Activated CD4-positive, alpha-beta T cell treated with anti-CD3 and anti-CD28 coated beads, Interleukin-2, amount 50 U/mL, for 48 hours (primary cell): Measurements from ENCODE around the gene ADD2.

Experiments
- DNase-seq, 2 experiments: peaks; one replicate each; pipeline ENCODE4 v3.0.0-alpha.2; 2020

The ADD2 gene

GRCh38 chr2:70719231-70719630 lies 48.8 kb downstream of the ADD2 start:
- DNase-seq: no peak

- no peak for DNase-seq
Measured at GRCh38 chr2:70718736-70719135, 49.3 kb downstream of the ADD2 start.

- no peak for DNase-seq
Measured at GRCh38 chr2:70718241-70718640, 49.8 kb downstream of the ADD2 start.

DNA sequence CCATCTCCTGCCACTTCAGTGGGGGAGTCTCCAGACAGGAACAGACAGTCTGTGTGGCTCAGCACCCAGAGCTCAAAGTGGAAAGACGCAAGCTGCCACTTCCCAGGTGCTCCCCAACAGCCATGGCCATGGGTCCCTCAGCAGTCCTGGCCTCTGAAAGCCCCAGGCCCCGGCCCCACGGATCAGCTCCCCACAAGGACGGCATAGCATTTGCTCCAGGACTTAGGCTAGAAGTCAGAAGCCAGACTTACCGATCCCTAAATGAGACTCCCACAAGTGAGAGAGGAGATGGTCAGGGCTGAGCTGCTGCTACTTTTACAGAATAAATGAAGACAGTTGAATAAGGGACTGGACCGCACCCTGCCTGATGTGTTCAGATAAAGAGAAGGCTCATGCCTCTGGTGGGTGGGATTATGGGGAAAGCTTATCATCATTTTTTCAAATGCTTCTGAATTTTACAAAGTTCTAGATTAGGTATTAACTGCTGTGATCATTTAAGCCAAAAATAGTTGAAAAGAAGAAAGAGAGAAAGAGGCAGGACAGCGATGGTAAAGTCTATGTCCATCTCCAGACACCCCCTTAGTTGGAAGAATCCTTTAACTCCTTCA lies 50.5 kb downstream of the ADD2 start:
- no peak for DNase-seq

GRCh38 chr2:70716951-70717350 lies 51.0 kb downstream of the ADD2 start:
- DNase-seq: no peak

GRCh38 chr2:70716131-70716743 lies 51.8 kb downstream of the ADD2 start:
- DNase-seq: no peak

DNA sequence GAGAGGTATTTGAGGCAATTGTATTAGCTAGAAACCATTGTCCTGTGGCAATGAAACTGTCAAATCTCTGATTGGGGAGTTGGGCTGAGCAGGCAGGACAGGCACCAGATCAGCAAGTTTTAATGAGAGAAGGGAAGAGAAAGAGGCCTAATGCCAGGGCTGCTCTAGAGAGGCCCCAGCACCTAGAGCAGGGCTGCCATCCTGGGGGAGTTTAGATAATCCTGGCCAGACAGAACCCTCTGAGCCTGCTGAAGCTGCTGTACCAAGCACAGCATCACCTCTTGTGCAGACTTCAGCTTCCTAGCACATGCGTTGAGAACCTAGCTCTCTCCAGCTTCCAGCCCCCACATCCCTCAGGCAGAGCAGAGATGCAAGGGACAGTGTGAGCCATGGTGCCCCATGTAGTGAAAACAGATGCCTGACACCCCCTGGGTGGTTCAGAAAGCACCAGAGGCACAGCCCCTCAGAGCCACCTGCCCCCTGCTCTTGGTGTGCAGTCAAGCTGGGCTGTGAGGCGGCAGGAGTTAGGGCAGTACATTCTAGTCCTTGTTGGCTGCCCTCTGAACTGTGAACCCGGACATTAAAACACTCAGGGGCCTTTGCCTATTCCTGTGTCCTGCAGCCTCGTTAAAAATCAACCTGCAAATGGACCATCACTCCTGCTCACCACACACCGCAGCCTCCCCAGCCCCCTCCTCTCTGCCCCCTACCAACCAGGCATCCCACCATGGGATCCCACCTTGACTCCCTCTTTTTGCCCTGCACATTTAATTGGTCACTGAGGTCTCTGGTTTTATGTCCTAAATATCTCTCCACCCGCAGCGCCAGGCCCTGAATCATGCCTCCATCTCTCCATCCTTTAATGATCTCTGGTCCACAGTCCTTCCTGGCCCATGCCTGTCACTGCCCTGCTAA lies 52.7 kb downstream of the ADD2 start:
- no peak for DNase-seq

DNA sequence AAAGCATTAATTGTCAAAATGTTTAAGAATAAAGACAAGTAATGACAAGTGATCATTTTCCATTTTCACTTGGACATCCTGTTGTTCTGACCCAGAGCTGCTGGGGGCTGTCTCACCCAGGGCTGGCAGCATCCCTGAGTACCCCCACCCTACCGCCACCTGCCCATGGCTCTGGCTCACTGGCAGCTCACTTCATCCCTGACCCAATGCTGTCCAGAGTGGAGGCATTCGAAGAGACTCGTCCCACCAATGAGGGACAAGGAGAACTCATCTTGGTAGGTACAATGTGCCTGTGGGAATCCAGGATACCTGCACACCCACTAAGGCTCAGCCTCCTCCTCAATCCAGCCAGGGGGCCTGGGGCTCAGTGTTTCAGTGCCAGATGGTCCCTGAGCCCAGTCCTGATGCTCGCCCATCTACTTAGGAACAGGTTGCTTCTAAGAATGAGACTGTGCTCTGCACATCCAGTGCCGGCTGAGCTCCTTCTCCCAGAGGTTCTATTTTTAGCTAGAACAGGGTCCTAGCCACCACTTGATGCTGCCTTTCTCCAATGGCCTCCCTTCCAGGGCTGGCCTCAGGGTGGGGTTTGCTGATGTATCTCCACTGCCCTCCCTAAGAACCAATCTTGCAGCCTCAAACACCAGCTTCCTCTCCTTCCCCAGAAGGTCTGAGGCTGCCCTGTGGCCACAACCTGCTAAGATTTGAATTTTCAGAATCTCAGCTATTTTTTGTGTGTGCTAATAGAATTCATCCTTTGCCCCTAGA lies 53.7 kb downstream of the ADD2 start:
- no peak for DNase-seq

DNA sequence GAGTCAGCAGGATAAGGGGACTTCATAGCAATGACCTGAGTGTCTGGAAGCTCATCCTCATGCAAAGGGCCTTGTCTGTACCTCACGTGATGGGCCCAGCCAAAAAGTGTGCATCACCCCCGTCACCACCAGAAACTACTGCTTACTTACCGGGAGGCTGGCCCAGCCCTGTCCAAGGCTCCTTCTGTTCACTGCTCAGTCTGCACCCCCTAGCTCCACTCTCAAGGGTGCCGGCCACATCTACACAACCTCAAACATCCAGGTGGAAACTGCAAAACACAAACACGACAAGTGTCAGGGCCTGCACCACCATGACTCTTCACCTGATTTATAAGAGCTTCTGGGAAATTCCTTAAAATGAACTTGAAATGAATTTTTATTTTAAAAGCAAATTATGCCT lies 55.1 kb downstream of the ADD2 start:
- DNase-seq: no peak

DNA sequence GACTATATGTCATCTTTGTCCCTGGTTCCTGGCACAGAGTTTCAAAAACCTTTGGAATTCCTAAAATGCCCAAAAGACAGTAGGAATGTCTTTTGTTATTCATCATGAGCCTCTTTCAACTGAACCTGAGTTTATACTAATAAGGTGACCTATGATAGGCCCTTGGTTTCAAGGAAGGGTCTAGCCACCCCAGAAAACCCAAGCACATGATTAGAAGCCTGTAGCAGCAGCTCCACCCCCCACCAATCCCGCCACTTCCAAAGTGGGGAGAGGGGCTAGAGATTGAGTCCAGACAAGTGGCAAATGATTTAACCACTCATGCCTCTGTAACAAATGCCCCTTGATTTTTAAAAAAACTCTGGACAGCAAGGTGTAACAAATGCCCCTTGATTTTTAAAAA lies 56.8 kb downstream of the ADD2 start:
- DNase-seq: no peak

GRCh38 chr2:70710038-70710690 lies 57.8 kb downstream of the ADD2 start:
- DNase-seq: no peak

DNA sequence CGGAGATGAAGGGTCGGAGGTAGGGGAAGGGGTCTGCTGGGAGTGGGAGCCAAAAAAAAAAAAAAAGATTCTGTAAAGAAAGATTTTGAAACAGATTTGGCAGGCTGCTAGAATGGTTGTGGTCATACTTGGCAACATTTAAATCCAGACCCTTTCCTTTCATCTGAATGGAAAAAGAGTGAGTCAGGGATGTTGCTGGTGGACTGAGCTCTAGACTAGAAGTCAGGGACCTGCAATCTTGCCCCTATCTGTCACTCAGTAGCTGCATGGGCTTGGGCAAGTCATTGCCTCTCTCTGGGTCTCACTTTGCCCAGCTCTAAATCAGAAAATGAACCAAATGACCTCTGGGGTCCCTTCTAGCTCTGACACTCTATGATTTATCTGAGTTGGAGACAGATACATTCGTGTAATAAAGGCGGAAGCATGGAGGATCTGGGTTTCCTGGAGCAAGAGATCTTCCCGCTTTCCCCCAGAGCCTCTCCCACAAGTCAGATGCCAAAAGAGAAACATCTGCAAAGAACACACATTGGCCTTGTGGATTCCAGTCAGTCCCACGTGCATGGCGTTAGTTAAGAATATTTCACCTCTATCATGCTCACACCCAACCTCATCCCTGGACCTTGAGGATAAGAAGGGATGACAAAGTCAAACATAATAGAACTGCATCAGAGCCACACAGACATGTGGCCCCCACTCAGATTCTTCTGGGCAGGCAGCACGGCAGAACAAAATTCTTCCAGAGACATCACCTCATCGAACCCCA lies 58.5 kb downstream of the ADD2 start:
- DNase-seq: no peak

DNA sequence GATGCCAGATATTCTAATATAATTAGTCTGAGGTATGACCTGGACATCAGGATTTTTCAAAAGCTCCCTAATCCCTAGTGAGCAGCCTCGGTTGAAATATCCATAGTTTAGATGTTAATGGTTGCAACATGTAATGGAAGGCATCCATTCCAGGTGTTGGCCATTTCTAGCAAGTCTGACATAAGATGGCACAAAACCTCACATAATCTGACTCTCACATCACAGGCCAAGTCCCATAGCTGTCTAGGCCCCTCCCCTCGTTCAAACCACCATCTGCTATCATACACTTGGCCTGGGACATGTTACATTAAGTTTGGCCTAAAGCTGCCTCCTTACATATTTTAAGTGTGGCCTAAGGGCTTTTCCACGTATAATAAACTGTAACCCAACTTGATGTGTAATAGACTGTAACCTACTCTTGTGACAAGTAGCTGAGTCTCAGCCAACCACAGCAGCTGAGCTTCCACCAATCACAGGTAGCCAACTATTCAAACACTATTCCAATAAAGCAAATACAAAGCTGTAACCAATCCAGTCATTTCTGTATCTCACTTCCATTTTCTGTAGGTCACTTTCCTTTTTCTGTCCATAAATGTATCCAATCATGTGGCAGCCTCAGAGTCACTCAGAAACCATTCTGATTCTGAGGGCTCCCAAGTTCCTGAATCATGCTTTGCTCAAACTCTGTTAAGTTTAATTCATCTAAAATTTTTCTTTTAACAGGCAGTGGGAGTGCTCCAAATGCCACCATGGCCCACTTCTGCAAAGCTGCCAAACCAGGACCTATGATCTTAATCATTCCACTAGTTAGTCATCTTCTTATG lies 59.4 kb downstream of the ADD2 start:
- DNase-seq: no peak

GRCh38 chr2:70707706-70708105 lies 60.3 kb downstream of the ADD2 start:
- no peak for DNase-seq

GRCh38 chr2:70706026-70706795 lies 61.8 kb downstream of the ADD2 start:
- no peak for DNase-seq

DNA sequence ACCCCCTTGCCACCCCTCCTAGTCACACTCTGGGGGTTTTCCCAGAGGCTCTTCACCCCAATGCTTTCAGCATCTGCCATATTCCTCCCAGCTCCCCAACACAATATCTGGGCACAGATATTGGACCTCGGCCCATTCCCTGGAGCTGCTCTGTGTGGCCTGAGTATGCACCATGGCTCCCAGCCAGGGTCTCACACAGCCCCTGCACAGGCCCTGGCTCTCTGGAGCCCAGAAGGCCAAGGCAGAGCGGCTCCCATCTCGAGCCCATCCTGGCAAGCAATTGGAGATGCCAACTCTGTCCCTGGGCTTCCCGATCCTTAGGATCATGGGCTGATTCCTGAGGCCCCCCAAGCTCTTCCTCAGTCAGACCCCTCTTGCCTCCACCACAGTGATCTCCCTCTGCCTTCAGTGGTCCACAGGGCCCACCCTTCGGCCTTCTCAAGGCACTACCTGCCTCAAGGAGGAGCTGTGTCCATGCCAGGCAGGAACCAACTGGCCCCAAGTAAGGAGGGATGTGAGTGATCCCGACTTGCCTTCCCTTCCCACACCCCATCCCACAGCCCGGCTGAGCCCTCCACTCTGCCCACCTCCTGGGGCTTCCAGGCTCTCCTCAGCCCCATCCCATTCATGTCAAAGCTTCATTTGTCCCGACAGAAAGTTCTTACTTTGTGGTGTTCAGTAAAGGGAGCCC lies 62.7 kb downstream of the ADD2 start:
- DNase-seq: no peak

DNA sequence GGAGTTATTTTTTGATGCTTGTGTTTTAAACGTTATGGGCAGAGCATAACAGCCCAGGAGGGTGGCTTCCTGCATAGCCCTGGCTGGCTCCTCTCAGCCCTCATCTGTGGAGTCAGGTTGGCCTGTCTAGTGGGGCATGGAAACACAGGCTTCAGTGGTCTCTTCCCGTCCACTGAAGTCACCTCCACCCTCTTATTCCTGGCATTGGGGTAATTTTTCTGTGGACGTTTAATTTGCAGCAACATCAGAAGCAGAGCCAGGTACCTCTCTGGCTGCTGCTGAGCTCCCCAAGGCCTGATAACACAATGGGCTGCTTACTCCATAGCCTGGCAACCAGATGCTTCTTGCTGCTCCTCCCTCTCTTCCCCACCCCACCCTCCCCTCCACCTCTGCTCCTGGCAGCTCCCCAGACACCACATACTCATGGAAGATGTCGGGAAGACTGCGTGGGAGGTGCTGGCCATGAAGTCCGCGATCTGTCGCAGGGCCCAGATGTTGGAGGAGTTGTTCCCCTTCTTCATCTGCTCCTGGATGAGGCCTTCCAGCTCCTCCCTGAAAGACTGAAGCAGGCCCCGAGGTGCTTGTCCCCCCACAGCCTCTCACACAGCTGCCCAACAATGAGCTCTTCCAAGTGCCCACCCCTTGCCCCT lies 64.0 kb downstream of the ADD2 start:
- no peak for DNase-seq

DNA sequence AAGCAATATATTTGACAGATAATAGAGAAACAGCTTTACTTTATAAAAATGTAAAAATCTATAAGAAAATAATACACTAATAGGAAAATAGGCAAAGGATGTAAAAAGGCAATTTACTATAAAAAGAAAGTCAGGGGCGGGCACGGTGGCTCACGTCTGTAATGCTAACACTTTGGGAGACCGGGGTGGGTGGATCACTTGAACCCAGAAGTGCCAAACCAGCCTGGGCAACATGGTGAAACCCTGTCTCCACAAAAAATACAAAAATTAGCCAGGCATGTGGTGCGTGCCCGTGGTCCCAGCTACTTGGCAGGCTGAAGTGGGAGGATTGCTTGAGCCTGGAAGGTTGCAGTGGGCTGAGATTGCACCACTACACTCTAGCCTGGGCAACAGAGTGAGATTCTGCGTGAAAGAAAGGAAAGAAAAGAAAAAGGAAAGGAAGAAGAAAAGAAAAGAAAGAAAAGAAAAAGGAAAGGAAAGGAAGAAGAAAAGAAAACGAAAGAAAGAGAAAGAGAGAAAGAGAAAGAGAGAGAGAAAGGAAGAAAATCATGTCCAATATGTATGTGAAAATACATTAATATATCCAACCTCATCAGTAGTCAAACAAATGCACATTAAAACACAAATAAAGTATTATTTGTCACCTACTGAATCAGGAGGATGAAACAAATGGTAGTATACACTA lies 65.1 kb downstream of the ADD2 start:
- DNase-seq: no peak
